SK-N-SH treated with all-trans-retinoic acid at 6 μM for 48 hours (cell line): ENCODE data around the gene KPNA5.

Source experiments
- ARNTL ChIP-seq: fragments of 450-650 bp; formaldehyde crosslinking; IDR thresholded peaks from 2 replicates; pipeline ENCODE4 v1.5.0; 2020; ENCODE audit warnings: low read depth, mild to moderate bottlenecking, moderate library complexity, borderline replicate concordance
- BACH2 ChIP-seq: fragments of 250-450 bp; sonication (Bioruptor Pico); IDR thresholded peaks from 2 replicates; pipeline ENCODE4 v1.9.0; 2021; ENCODE audit warnings: mild to moderate bottlenecking, borderline replicate concordance
- RARB ChIP-seq: fragments of 250-450 bp; sonication (Bioruptor Pico); IDR thresholded peaks from 2 replicates; pipeline ENCODE4 v1.8.0; 2021; ENCODE audit warnings: mild to moderate bottlenecking, moderate library complexity
- TOX ChIP-seq: fragments of 250-450 bp; sonication (Bioruptor Pico); IDR thresholded peaks from 2 replicates; pipeline ENCODE4 v1.8.0; 2021; ENCODE audit warnings: mild to moderate bottlenecking, moderate library complexity, borderline replicate concordance
- TF ChIP-seq, protein P1 (sequence below): fragments of 250-450 bp; sonication (Bioruptor Pico); IDR thresholded peaks from 2 replicates; pipeline ENCODE4 v1.8.0; 2020; ENCODE audit warnings: mild to moderate bottlenecking, moderate library complexity, borderline replicate concordance
- TF ChIP-seq, protein P2 (sequence below): fragments of 250-450 bp; sonication (Bioruptor Pico); IDR thresholded peaks from 2 replicates; pipeline ENCODE4 v1.5.0; 2020; ENCODE audit warnings: mild to moderate bottlenecking, moderate library complexity
- TF ChIP-seq, protein P3 (sequence below): fragments of 250-450 bp; sonication (Bioruptor Pico); IDR thresholded peaks from 2 replicates; pipeline ENCODE4 v1.5.1; 2021; ENCODE audit warnings: mild to moderate bottlenecking, moderate library complexity

DNA sequence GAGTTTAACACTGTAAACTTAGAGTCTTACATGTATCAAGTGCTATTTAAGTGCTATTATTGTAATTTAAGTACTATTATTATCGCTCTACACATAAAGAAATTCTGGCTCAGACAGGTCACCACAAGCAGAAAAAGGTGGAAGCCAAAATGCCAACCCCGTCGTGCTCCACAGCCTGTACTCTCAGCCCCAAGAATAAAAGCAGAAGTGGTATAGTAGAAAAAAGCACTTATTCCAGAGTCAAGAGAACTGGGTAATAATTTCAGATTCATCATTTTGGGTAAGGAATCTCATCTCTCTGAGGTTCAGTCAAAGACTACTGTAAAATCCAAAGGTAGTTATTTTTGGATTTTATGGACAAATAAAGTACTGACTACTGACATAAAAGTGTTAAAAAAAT, 13.4 kb upstream of the KPNA5 start:
- TF ChIP-seq RARB (CRISPR knock-in tag) (no peak), TOX (CRISPR knock-in tag) (no peak), ARNTL (CRISPR knock-in tag) (no peak), BACH2 (no peak)
- TF ChIP-seq, protein P1, sequence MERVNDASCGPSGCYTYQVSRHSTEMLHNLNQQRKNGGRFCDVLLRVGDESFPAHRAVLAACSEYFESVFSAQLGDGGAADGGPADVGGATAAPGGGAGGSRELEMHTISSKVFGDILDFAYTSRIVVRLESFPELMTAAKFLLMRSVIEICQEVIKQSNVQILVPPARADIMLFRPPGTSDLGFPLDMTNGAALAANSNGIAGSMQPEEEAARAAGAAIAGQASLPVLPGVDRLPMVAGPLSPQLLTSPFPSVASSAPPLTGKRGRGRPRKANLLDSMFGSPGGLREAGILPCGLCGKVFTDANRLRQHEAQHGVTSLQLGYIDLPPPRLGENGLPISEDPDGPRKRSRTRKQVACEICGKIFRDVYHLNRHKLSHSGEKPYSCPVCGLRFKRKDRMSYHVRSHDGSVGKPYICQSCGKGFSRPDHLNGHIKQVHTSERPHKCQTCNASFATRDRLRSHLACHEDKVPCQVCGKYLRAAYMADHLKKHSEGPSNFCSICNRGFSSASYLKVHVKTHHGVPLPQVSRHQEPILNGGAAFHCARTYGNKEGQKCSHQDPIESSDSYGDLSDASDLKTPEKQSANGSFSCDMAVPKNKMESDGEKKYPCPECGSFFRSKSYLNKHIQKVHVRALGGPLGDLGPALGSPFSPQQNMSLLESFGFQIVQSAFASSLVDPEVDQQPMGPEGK (CRISPR knock-in tag) = no peak
- TF ChIP-seq, protein P2, sequence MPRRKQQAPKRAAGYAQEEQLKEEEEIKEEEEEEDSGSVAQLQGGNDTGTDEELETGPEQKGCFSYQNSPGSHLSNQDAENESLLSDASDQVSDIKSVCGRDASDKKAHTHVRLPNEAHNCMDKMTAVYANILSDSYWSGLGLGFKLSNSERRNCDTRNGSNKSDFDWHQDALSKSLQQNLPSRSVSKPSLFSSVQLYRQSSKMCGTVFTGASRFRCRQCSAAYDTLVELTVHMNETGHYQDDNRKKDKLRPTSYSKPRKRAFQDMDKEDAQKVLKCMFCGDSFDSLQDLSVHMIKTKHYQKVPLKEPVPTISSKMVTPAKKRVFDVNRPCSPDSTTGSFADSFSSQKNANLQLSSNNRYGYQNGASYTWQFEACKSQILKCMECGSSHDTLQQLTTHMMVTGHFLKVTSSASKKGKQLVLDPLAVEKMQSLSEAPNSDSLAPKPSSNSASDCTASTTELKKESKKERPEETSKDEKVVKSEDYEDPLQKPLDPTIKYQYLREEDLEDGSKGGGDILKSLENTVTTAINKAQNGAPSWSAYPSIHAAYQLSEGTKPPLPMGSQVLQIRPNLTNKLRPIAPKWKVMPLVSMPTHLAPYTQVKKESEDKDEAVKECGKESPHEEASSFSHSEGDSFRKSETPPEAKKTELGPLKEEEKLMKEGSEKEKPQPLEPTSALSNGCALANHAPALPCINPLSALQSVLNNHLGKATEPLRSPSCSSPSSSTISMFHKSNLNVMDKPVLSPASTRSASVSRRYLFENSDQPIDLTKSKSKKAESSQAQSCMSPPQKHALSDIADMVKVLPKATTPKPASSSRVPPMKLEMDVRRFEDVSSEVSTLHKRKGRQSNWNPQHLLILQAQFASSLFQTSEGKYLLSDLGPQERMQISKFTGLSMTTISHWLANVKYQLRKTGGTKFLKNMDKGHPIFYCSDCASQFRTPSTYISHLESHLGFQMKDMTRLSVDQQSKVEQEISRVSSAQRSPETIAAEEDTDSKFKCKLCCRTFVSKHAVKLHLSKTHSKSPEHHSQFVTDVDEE (CRISPR knock-in tag) = no peak
- TF ChIP-seq, protein P3, sequence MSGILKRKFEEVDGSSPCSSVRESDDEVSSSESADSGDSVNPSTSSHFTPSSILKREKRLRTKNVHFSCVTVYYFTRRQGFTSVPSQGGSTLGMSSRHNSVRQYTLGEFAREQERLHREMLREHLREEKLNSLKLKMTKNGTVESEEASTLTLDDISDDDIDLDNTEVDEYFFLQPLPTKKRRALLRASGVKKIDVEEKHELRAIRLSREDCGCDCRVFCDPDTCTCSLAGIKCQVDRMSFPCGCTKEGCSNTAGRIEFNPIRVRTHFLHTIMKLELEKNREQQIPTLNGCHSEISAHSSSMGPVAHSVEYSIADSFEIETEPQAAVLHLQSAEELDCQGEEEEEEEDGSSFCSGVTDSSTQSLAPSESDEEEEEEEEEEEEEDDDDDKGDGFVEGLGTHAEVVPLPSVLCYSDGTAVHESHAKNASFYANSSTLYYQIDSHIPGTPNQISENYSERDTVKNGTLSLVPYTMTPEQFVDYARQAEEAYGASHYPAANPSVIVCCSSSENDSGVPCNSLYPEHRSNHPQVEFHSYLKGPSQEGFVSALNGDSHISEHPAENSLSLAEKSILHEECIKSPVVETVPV = no peak
